Astrocyte (in vitro differentiated cells and primary cell): Measurements from ENCODE around the gene FLT3LG. TPM values are rescaled to one million over a fixed set of nuclear protein-coding genes. Genes with fewer than 3 reads are reported as not detected.

ENCODE experiments used
- DNase-seq: peaks from one replicate; pipeline ENCODE4 v3.0.0-alpha.2; 2010; ENCODE audit warnings: low read depth
- FAIRE-seq: peaks from 2 replicates; lab custom pipeline; 2011; peaks lifted over from hg19 to GRCh38; lab: Jason Lieb, UNC
- H2AFZ ChIP-seq: 2 replicates; pipeline ENCODE4 v1.6.0; 2012; ENCODE audit warnings: low read depth, low read length, inconsistent platforms
- H3K27ac ChIP-seq: 2 replicates; pipeline ENCODE4 v1.5.1; 2011; ENCODE audit warnings: low read depth, low read length, inconsistent platforms
- H3K27me3 ChIP-seq: 2 replicates; pipeline ENCODE4 v1.6.0; 2011; ENCODE audit warnings: low read length, inconsistent platforms; ENCODE audit not compliant: insufficient read depth
- H3K36me3 ChIP-seq: 2 replicates; pipeline ENCODE4 v1.5.1; 2011; ENCODE audit warnings: low read length, inconsistent platforms; ENCODE audit not compliant: insufficient read depth
- H3K4me1 ChIP-seq: 2 replicates; pipeline ENCODE4 v1.5.1; 2011; ENCODE audit warnings: low read length, inconsistent platforms; ENCODE audit not compliant: insufficient read depth
- H3K4me2 ChIP-seq: 2 replicates; pipeline ENCODE4 v1.6.0; 2012; ENCODE audit warnings: low read length, inconsistent platforms
- H3K4me3 ChIP-seq: 2 replicates; pipeline ENCODE4 v1.5.1; 2011; ENCODE audit warnings: low read depth, mild to moderate bottlenecking, low read length, inconsistent platforms; ENCODE audit not compliant: insufficient read depth
- H3K79me2 ChIP-seq: 2 replicates; pipeline ENCODE4 v1.6.0; 2012; ENCODE audit warnings: mild to moderate bottlenecking, low read length, inconsistent platforms; ENCODE audit not compliant: insufficient read depth
- H3K9ac ChIP-seq: 2 replicates; pipeline ENCODE4 v1.6.0; 2012; ENCODE audit warnings: mild to moderate bottlenecking, low read length, inconsistent platforms
- H3K9me3 ChIP-seq: 2 replicates; pipeline ENCODE4 v1.5.1; 2012; ENCODE audit warnings: low read depth, mild to moderate bottlenecking, low read length, inconsistent platforms; ENCODE audit not compliant: insufficient read depth
- H4K20me1 ChIP-seq: 2 replicates; pipeline ENCODE4 v1.6.0; 2012; ENCODE audit warnings: low read length, inconsistent platforms; ENCODE audit not compliant: insufficient read depth
- H3K27ac Mint-ChIP-seq: one replicate; pipeline ENCODE4 v1.8.0; 2021; ENCODE audit warnings: mild to moderate bottlenecking, mixed read lengths; ENCODE audit not compliant: unreplicated experiment
- H3K27me3 Mint-ChIP-seq: one replicate; pipeline ENCODE4 v1.8.0; 2021; ENCODE audit warnings: low read depth, mixed read lengths; ENCODE audit not compliant: unreplicated experiment
- H3K36me3 Mint-ChIP-seq: one replicate; pipeline ENCODE4 v1.8.0; 2021; ENCODE audit warnings: low read depth, mixed read lengths; ENCODE audit not compliant: unreplicated experiment
- H3K4me1 Mint-ChIP-seq: one replicate; pipeline ENCODE4 v1.8.0; 2021; ENCODE audit warnings: low read depth, mixed read lengths; ENCODE audit not compliant: unreplicated experiment
- H3K4me3 Mint-ChIP-seq: one replicate; pipeline ENCODE4 v1.8.0; 2021; ENCODE audit warnings: mild to moderate bottlenecking, moderate library complexity, mixed read lengths; ENCODE audit not compliant: unreplicated experiment
- H3K9me3 Mint-ChIP-seq: one replicate; pipeline ENCODE4 v1.8.0; 2021; ENCODE audit warnings: mild to moderate bottlenecking, mixed read lengths; ENCODE audit not compliant: unreplicated experiment
- CTCF ChIP-seq: IDR thresholded peaks from 2 replicates; pipeline ENCODE4 v1.5.1; 2011; ENCODE audit warnings: low read depth, mild to moderate bottlenecking, inconsistent platforms, low read length, moderate library complexity; ENCODE audit not compliant: insufficient read depth
- EZH2 ChIP-seq: IDR thresholded peaks from 2 replicates; pipeline ENCODE4 v1.6.1; 2012; ENCODE audit warnings: mild to moderate bottlenecking, low read length, inconsistent platforms; ENCODE audit not compliant: insufficient read depth
- total RNA-seq: library from RNA; stranded (reverse); gene quantifications from 2 replicates; pipeline ENCODE4 v1.2.1, GENCODE V29; 2021

FLT3LG gene
- total RNA-seq, 1 donor from 2014 or later: not detected

- peak overlapping the region; percentile 91 for H3K4me2 ChIP-seq
- FAIRE-seq: no peak
- H2AFZ ChIP-seq: no peak overlapping the region
- H3K27ac ChIP-seq: peak overlapping the region; percentile 20
- TF ChIP-seq EZH2: no peak
- TF ChIP-seq CTCF: no peak
- no peaks in the 10 kb centered on the region for H3K27me3 Mint-ChIP-seq
- H4K20me1 ChIP-seq: peaks cover 55% of the 10 kb centered on the region
- H3K4me3 Mint-ChIP-seq: peak overlapping the region; percentile 94
- H3K27me3 ChIP-seq: no peaks in the 10 kb centered on the region
- H3K36me3 ChIP-seq: peaks cover 36% of the 10 kb centered on the region
- no peaks in the 10 kb centered on the region for H3K9me3 Mint-ChIP-seq
- H3K9me3 ChIP-seq: no peaks in the 10 kb centered on the region
- peaks cover 14% of the 10 kb centered on the region for H3K4me1 ChIP-seq
- peak overlapping the region; percentile 92 for H3K27ac Mint-ChIP-seq
- H3K79me2 ChIP-seq: peaks cover 38% of the 10 kb centered on the region
- peaks cover 37% of the 10 kb centered on the region for H3K36me3 Mint-ChIP-seq
- peak overlapping the region; percentile 97 for H3K9ac ChIP-seq
- peaks cover 25% of the 10 kb centered on the region for H3K4me1 Mint-ChIP-seq
- DNase-seq: no peak
- peak overlapping the region; percentile 98 for H3K4me3 ChIP-seq
Measured at GRCh38 chr19:49490287-49491029, 16.4 kb downstream of the FLT3LG start.

- FAIRE-seq: no peak
- no peak for DNase-seq
- Mint-ChIP-seq H3K4me3 (peak overlapping the region; percentile 72), H3K4me1 (peaks cover 25% of the 10 kb centered on the region), H3K9me3 (no peaks in the 10 kb centered on the region), H3K36me3 (peaks cover 37% of the 10 kb centered on the region), H3K27me3 (no peaks in the 10 kb centered on the region), H3K27ac (peak overlapping the region; percentile 92)
- Histone ChIP-seq H3K4me3 (no peak overlapping the region), H3K27me3 (no peaks in the 10 kb centered on the region), H4K20me1 (peaks cover 55% of the 10 kb centered on the region), H3K36me3 (peaks cover 36% of the 10 kb centered on the region), H3K79me2 (peaks cover 39% of the 10 kb centered on the region), H2AFZ (no peak overlapping the region), H3K9me3 (no peaks in the 10 kb centered on the region), H3K27ac (no peak overlapping the region), H3K9ac (peak overlapping the region; percentile 97), H3K4me1 (peaks cover 14% of the 10 kb centered on the region), H3K4me2 (peak overlapping the region; percentile 91)
- TF ChIP-seq EZH2 (no peak), CTCF (no peak)
Measured at GRCh38 chr19:49491030-49491803, 17.2 kb downstream of the FLT3LG start.
